GM12873 (cell line): Measurements from ENCODE around the gene TFEB.

ENCODE experiments used
- CTCF ChIP-seq: IDR thresholded peaks from 2 replicates; pipeline ENCODE4 v1.5.1; 2012; ENCODE audit warnings: low read depth, mild to moderate bottlenecking, moderate library complexity, low read length, control low read depth; ENCODE audit not compliant: insufficient read depth; ENCODE audit errors: missing control alignments

TFEB gene

GRCh38 chr6:41637194-41638001, 98.0 kb downstream of the TFEB start:
- TF ChIP-seq CTCF, result no peak

DNA sequence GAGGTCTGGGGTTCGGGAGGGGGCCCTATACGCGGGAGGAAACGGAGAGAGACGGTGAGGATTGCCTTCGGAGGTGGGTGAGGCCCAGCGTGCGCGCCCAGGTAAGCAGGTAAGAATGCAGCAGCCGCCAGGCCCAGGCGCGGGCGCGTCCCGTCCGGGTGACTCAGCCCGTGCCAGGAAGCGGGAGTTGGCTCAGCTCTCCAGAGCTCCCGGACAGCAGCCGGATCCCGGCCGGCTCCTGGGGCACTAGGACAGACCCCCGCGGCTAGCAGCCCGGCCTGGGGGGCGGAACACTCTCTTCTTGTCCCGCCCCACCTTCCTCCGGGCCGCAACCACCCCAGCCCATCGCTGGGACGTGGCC, 98.6 kb downstream of the TFEB start:
- no peak for TF ChIP-seq CTCF

GRCh38 chr6:41635365-41635764, 100.0 kb downstream of the TFEB start:
- TF ChIP-seq CTCF, result no peak

DNA sequence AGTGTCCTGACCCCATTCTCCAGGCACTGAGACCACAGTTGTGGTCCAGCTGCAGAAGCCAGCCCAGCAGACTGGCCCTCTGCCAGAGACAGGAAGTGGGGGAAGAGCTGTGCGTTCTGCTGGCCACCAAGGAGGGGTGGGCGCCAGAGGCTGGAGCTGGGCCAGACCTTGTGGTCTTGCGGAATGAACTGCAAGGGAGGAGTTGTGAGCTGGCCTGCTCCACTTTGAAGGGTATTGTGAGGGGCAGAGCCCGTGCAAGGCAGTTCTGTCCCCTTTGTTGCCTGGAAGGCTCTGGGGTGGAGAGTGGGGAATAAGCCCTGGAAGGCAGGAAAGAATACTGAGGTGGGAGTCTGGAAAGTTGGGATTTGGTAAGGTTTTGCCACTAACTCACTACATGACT, 100.8 kb downstream of the TFEB start:
- TF ChIP-seq CTCF, result no peak
